ENCODE measurements around the gene CD46.

Gene CD46

GRCh38 chr1:207837673-207838072 lies 85.8 kb downstream of the CD46 start:
- TF ChIP-seq CTCF (conservative IDR thresholded peaks at IDR 0.05) (no peak), ZFX (IDR thresholded peaks at IDR 0.05) (no peak)
- no peak overlapping the region for H3K27ac ChIP-seq

GRCh38 chr1:207838156-207839082 lies 86.6 kb downstream of the CD46 start:
- peak overlapping the region; percentile 2; the same call in 1 of the 2 replicates for H3K27ac ChIP-seq
- TF ChIP-seq ZFX (IDR thresholded peaks at IDR 0.05) (no peak), CTCF (conservative IDR thresholded peaks at IDR 0.05) (no peak)

GRCh38 chr1:207839083-207839413 lies 87.2 kb downstream of the CD46 start:
- H3K27ac ChIP-seq, result no peak overlapping the region
- TF ChIP-seq ZFX (IDR thresholded peaks at IDR 0.05), result no peak
- TF ChIP-seq CTCF (conservative IDR thresholded peaks at IDR 0.05), result no peak

GRCh38 chr1:207840380-207840779 lies 88.5 kb downstream of the CD46 start:
- TF ChIP-seq CTCF (conservative IDR thresholded peaks at IDR 0.05), result no peak
- no peak for TF ChIP-seq ZFX (IDR thresholded peaks at IDR 0.05)
- H3K27ac ChIP-seq, result no peak overlapping the region; the same call in 1 of the 2 replicates

GRCh38 chr1:207841293-207841692 lies 89.4 kb downstream of the CD46 start:
- no peak overlapping the region; the same call in 1 of the 2 replicates for H3K27ac ChIP-seq
- TF ChIP-seq CTCF (conservative IDR thresholded peaks at IDR 0.05) (no peak), ZFX (IDR thresholded peaks at IDR 0.05) (no peak)

- TF ChIP-seq ZFX (IDR thresholded peaks at IDR 0.05), result no peak
- TF ChIP-seq CTCF (conservative IDR thresholded peaks at IDR 0.05), result no peak
- peak overlapping the region; percentile 45 for H3K27ac ChIP-seq
Measured at GRCh38 chr1:207841901-207842300, 90.0 kb downstream of the CD46 start.

- no peak overlapping the region; the same call in 1 of the 2 replicates for H3K27ac ChIP-seq
- TF ChIP-seq CTCF (conservative IDR thresholded peaks at IDR 0.05) (no peak), ZFX (IDR thresholded peaks at IDR 0.05) (no peak)
Measured at GRCh38 chr1:207842506-207842905, 90.7 kb downstream of the CD46 start.
